GM19468 (cell line): ENCODE data around the gene MED25.

Experiments used
- ATAC-seq: cut with Tn5 transposase; IDR thresholded peaks from one replicate; pipeline ENCODE4 v1.9.1; 2021; ENCODE audit warnings: mild to moderate bottlenecking, moderate library complexity, moderate number of reproducible peaks; ENCODE audit not compliant: unreplicated experiment; ENCODE audit errors: extremely low read depth

Gene MED25

GRCh38 chr19:49795615-49796014, 22.5 kb upstream of the MED25 start:
- no peak for ATAC-seq

- ATAC-seq, result no peak
These were observed 19.5 kb upstream of the MED25 start for GRCh38 chr19:49798574-49798973.

GRCh38 chr19:49799271-49799797, 18.8 kb upstream of the MED25 start:
- ATAC-seq, result no peak

DNA sequence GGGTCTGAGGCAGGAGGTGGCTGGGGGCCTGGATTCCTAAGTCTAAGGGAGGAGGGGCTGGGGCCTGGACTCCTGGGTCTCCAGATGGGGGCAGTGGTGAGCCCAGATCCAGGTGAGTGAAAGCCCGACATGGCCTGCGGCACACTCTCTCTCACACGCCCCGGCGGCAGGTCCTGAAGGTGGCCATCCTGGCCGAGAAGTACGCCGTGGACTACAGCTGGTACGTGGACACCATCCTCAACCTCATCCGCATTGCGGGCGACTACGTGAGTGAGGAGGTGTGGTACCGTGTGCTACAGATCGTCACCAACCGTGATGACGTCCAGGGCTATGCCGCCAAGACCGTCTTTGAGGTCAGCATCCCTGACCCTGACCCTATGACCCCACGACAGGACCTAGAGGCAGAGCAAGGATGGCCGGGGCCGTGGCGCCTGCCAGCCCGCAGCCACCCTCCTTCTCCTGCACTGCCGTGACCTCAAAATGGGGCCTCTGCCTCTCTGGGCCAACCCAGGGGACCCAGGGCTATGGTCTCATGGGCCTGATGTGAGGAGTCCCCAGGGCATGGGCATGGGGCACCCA, 18.2 kb upstream of the MED25 start:
- ATAC-seq, result no peak

DNA sequence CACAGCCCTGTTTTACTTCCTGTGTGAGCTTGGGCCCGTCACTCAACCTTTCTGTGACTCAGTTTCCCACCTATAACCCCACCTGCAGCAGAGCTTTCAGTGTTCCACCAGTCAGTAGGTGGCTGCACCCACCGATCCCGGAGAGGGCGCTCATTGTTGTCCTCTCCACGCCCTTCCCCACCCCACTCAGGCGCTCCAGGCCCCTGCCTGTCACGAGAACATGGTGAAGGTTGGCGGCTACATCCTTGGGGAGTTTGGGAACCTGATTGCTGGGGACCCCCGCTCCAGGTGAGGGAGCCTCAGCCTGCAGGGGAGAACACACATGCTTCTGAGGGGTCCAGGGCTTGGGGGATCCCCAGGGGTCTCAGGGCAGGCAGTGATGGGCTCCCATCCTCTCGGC, 17.3 kb upstream of the MED25 start:
- ATAC-seq, result no peak

- no peak for ATAC-seq
These were observed 16.6 kb upstream of the MED25 start for GRCh38 chr19:49801401-49801888.

- ATAC-seq, result no peak
These were observed 16.0 kb upstream of the MED25 start for GRCh38 chr19:49801966-49802661.

DNA sequence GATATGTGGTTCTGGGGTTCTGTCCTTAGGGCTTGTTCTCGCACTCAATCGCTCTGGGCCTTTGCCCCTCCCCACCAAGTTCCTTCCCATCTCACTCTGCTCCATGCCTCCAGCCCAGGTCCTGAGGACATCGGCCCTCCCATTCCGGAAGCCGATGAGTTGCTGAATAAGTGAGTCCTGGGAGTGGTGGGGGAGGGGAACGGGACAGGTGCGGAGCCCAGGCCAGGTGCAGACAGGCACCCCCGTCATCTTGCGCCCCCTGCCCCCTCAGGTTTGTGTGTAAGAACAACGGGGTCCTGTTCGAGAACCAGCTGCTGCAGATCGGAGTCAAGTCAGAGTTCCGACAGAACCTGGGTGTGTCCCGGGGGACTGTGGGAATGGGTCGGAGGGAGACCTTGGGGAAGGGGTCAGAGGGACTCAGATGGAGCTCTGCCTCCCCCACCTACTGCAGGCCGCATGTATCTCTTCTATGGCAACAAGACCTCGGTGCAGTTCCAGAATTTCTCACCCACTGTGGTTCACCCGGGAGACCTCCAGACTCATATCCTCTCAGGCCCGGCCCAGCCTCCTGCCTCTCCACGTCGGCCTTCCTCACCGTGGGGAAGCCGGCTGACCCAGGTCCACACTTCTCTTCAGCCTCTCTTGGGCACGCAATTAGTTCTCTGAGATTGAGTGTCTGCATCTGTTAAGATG, 15.1 kb upstream of the MED25 start:
- ATAC-seq, result no peak

DNA sequence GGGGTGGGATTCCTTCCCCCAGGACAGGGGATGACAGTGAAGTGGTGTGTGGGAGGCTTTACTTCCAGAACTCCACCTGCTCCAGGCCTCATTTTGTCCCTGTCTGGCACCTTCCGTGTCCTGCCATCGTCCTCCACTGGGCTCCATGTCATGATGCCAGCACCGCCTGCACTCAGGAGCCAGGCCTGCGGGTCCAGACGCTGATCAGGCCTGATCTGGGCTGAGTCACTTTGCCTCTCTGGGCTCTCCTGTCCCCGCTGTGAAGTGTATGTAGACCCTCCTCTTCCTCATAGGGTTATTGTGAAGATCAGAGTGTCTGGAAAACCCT, 14.6 kb upstream of the MED25 start:
- ATAC-seq, result no peak

- ATAC-seq, result no peak
These were observed 12.1 kb upstream of the MED25 start for GRCh38 chr19:49805822-49806619.

DNA sequence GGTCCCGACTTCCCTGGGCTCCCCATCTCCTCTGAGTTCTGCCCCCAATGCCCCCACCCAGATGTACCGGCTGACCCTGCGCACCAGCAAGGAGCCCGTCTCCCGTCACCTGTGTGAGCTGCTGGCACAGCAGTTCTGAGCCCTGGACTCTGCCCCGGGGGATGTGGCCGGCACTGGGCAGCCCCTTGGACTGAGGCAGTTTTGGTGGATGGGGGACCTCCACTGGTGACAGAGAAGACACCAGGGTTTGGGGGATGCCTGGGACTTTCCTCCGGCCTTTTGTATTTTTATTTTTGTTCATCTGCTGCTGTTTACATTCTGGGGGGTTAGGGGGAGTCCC, 11.5 kb upstream of the MED25 start:
- no peak for ATAC-seq

GRCh38 chr19:49807058-49807903, 10.8 kb upstream of the MED25 start:
- no peak for ATAC-seq

DNA sequence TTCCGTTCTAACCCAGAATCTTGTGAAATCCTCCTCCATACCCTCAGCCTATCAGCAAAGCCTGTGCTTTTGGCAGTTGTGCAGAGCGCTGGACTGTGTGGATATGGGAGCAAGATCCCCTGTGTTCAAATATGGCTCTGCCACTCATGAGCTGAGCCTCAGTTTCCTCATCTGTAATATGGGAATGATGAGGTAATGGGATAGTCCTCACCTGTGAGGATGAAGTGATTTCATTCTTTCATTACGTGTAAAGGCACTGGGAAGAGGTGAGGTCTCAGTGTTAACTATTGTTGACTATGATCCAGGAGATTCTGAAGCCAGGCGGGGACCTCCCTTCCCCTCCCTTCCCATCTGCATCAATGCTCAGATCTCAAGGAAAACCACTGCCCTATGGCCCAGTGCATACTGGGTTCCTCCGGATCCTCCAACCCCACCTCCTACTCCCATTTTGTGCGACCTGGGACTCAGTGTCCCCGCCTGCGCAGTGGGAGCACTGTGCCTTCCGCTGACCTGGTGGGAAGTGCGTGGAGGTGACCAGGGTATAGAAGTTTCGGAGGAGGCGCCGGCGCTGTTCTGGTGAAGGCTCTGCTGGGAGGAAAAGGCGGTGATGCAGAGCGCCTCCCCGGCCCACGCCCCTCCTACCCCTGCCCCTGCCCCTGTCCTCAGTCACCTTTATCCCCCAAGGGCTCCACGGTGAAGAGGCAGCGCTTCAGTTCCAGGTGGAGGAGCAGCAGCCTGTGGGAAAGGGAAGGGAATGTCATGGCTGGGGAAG, 10.0 kb upstream of the MED25 start:
- no peak for ATAC-seq

DNA sequence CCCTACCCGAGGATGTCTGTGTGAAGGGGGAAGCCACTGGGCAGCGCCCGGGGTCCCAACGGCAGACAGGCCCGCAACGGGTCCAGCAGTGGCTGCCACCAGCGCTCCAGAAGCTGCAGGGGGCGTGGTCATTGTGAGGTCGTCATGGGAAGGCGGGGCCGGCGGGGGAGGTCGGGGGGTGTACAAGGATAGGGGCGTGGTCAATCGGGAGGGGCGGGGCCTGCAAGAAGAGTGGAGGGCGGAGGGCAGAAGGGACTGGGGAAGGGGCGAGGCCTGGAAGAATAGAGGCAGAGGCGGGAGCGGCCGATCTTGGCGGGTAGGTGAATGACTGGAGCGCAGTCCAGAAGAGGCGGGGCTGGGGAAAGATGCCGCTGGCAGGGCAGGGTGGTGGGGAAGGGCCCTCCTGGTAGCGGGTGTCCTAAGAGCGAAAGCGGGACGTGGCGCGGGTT, 9.4 kb upstream of the MED25 start:
- no peak for ATAC-seq

- no peak for ATAC-seq
These were observed 8.7 kb upstream of the MED25 start for GRCh38 chr19:49809160-49809940.

- no peak for ATAC-seq
These were observed 8.1 kb upstream of the MED25 start for GRCh38 chr19:49809941-49810389.

DNA sequence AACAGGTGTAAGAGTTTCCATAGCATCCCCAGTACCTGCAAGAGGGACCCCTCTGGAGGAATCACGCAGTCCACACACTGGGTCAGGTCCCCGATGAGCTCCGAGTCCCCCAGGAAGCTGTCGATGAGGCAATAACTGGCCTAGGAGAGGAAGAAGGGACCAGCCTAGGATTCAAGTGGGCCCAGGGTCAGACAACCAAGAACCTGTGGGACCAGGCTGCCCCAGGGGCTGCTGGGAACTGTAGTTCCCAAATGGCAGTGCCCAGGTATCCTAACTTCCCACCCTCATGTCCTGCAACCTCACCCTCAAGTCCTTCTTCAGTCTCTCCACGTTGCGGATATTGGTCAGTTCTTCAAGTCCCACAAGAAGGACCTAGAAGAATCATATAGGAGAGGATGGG, 6.8 kb upstream of the MED25 start:
- no peak for ATAC-seq

DNA sequence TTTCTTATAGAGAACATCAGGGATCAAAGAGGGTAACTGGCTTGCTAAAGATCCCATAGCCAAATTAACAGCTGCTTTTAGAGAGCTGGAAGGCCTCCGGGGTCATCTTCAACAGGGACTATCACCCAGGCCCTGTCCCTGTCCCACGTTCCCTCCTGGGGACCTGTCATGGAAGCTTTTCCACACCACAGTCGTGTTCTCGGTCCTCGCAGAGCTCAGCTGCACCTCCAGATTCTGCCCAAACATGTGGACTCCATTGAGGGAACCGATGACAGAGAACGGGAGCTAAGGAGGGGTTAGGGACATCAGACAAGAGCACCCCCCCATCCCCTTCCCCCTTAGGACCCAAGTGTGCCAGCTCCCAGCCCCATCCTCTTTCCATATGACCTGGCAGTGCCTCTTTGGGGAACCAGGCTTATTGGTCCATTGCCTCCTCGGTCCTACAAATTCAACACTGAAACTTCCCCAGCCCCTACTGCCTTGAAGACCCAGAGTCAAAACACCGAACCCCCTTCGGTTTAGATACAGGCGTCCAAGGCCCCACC, 5.6 kb upstream of the MED25 start:
- ATAC-seq, result no peak
